Hematopoietic multipotent progenitor cell treated with erythropoietin and hydrocortisone succinate and interleukin-3 and kit ligand, for 6 days (in vitro differentiated cells): ENCODE data around the gene ZBED4.

ENCODE experiments used
- DNase-seq: peaks from one replicate; pipeline ENCODE4 v3.0.0-alpha.2; 2015

ZBED4 gene

DNA sequence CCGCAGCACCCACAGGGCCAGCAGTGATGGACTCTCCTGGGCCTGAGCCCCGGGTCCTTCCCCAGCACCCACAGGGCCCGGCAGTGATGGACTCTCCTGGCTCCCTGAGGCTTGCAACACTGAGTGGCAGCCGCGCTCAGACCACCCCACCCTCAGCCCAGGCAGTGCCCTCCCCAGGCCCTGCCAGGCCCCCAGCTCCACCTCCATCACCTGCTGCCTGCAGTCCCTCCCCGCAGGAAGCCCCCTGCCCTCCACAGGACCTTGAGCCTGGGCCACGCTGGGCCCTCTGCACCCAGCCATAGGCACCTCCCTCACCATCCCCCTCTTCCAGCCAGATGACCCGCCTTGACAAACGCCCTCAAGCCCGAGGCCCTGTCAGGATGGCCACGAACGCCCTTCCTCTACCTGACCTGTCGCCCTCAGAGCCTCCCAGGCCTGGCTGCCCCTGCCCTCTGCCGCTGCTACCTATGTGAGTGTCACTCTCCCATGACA lies 53.2 kb downstream of the ZBED4 start:
- no peak for DNase-seq

DNA sequence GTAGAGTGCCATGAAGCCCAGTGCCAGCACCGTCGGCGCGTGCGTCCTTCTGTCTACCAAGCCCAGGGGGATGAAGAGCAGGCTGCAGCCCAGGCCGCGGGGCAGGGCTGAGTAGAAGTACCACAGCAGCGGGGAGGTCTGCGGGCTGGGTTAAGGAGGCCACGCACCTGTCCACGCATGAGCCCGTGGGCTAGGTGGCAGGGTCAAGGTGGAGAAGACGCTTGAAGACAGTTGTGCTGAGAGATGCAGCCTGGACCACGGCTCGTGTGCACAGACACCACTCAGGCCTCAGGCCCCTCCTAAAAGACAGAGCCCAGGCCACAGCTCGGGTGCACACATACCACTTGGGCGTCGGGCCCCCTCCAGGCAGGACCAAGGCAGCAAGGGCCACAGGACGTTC lies 54.2 kb downstream of the ZBED4 start:
- DNase-seq = no peak

DNA sequence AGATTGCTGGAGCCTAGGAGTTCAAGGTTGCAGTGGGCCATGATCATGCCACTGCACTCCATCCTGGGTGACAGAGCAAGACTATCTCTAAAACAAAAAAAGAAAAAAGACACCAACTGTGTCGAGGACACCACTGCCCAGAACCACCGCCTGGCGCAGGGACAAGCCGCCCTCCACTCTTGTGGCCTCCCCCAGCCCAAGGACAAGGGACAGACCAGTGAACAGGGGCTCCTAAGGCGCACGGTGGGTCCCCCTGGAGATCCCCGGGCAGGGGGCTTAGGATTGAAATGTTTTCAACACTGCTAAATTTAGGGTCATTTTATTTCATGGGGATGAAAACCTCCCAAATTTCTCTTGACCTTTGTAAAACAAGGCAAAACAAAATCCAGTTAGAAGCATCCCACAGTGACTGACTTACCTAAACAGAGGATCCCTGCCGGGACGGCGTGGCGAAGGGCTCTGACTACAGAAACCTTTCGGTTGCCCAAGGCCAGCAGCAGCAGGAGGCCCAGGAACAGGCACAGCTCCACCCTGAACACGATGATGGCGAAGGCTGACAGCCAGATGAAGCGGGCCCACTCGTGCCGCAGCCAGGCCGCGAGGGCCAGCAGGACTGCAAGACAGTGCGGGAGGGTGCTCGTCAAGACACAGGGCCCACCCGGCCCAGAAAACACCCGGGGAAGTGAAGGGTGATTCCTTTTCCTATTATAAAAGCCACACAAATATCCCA lies 56.0 kb downstream of the ZBED4 start:
- no peak for DNase-seq

DNA sequence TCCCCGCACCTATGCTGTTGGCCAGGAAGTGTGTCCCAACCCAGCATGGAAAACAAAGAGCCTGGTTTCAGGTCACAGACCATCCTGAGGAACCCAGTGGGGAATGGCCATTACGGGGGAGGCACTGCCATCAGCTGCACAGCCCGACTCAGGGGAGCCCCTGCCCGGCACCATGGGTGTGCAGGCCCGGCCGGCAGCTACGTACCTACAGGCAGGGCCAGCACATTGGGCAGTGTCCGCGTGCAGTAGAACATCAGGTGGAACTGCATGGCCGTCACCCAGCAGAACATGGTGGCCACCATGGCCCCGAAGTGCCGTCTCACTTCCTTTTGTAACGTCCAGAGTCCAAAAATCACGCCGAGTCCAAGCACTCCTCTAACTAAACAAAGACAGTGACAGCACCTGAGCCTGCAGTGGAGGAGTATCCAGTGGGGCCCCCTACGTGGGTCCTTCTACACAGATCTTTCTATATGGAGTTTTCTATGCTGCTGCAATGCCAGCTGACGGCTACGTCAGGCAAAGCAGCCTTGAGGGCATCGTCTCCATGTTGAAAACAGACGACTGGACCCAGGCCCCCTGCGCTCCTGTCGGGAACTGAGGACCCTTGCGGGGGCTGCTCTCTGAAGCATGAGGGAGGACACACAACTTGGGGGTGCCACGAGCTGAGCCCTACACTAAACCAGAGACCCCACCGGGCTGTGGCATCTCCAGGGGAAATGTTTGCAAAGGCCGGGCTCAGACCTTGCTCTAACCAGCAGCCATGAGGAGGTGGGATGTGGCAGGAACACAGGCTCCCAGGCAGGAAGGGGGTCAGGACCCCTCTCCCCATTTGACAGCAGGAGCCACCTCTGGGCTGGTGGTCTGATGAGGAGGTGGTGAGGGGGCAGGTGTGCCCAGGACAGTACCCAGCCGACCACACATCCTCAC lies 56.8 kb downstream of the ZBED4 start:
- no peak for DNase-seq

DNA sequence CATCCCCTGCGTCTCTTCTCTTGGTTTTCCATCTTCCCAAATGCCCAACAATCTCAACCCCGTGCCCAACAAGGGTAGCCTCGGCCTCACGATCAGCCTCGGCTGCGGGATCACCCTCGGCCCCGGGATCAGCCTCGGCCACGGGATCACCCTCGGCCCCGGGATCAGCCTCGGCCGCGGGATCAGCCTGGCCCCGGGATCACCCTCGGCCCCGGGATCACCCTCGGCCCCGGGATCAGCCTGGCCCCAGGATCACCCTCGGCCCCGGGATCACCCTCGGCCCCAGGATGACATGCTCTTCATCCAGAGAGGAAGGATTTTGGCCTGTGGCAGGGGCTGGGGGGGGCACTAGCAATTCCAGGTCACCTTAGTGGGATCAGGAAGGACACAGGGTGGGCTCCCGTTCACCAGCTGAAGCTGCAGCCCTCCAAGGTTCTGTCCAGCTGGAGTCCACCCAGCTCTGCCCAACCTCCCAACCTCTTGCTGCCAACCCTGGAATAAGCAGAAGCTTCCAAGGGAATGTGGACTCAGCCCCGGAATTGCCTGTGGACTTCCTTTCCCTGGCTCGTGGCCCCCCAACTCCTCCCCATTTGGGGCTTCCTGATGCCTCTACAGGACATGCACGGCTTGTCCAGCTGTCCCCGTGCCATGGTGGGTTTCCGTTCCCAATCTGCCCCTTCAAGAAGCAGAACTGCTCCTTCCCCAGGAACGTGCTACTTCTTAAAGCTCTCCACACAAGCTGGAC lies 58.4 kb downstream of the ZBED4 start:
- no peak for DNase-seq

DNA sequence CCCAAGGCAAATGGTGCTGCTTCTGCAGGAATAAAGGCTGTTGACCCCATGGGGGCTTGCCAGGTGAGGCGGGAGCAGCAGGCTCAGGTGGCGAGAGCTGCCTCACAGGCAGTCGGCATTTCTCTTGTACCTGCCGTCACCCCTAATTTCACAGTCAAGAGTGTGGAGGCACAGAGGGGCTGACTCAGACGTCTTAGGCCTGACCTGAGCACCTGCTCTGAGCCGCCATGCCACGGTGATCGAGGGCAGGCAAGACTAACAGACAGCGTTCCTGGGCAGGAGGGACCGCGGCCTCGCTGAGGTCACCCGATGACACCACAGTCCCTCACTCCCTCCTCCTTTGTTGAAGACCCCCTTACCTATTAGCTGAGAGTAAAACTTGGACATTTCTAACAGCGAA lies 59.4 kb downstream of the ZBED4 start:
- DNase-seq = no peak

DNA sequence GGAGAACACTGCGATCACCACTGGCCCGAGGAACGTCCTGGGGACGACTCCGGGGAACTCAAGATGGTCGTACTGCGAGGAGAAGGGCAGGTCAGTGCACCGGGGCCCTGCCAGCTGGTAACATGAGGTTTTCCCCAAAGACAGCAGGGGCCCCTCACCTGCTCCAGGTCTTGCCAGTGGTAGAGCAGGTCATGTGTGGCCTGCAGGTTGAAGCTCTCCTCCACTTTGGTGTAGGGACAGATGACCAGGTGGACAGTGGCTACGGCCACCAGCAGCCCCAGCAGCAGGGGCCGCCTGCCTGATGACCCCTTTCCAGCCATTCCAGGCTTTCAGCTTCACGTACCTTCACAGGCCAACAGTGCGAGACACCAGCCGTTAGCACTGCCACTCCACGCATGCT lies 59.8 kb downstream of the ZBED4 start:
- no peak for DNase-seq

DNA sequence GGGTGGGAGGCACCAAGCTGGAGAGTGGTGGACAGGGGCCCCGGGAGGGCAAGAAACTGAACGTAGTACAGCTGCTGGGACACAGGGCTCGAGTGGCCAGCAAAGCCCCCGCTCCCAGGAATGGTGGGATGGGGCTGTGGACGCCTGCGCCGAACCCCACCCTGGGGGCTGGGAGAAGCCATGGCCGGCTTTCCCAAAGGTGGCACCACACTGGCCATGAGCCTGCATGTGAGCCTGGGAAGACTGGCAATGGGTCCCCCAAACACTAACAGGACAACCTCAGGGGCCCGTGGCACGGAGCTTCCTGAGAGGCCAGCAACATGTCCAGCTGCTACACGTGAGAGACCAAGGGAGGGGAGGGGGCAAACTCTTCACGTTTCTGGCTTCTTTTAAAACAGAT lies 60.6 kb downstream of the ZBED4 start:
- DNase-seq = no peak

DNA sequence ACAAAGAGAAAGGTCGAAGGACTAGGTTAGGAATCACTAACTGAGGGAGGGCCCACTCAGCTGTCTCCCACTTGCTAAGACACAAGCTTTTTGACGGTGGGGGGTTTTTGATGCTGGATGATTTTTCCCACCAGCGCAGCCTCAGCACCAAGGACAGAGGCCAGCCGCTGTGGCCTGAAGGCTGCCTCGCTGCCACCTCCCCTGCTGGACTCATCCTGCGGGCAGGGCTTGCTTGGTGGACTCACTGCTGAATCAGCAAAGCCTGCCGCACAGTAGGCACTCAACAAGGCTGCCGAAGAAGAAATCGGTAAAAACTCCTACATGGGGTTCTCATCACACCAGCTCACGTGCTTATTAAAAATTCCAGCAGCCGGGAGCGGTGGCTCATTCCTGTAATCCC lies 62.0 kb downstream of the ZBED4 start:
- DNase-seq = no peak

DNA sequence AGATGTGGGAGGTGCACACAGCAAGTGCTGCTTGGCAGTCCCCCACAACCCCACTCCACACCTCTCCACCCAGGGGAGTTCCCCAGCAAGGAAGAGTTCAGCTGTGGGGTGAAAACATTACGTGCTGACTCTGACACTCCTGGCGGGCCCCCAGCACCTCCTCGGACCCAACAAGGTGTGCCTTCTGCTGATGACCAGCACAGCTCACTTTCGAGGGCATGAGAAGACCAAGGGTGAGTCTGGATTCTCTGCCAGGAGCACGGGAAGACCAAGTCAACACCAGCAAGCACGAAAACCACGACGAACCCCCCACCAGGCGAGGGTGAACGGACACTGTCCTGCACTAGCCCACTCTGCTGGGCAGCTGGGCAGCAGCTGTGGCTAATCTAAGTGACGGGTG lies 63.2 kb downstream of the ZBED4 start:
- no peak for DNase-seq

DNA sequence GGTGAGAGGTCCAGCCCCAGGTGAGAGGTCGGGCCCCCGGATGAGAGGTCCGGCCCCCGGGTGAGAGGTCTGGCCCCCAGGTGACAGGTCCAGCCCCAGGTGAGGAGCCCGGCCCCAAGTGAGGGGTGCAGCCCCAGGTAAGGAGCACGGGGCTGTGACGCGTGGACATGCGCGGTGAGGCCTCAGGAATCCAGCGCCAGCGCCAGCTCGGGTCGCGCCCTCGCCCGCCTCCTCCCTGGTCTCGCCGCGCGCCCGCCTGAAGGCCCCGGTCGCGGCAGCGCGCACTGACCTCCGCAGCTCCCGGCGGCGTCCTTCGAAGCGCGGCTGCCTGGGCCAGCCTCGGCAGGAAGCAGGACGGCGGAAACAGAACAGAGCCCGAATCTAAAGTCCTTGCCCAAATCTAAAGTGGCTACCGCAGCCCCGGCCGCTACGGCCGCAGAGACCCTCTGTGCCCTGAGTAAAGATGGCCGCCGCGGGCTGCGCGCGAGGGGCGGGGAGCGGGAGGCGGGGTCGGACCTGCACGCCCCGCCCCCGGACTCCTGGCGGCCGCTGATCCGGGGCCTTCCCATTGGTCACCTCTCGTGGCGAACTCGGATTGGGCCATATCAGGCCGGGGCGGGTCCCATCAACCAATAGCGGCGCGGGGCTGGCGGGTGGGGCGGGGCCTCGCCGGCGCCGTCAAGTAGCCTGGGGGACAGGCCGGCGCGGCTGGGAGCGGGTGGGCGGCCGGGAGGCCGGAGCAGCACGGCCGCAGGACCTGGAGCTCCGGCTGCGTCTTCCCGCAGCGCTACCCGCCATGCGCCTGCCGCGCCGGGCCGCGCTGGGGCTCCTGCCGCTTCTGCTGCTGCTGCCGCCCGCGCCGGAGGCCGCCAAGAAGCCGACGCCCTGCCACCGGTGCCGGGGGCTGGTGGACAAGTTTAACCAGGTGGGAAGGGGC lies 64.6 kb downstream of the ZBED4 start, which contains the start of the genes ALG12 and CRELD2:
ALG12 (minus strand) TSS at position 465 of the 937 bp plus-strand sequence. CDS start 4,673 bp downstream, outside the sequence.
CRELD2 (plus strand) TSS at position 661 of the 937 bp plus-strand sequence; CDS start at position 797, 136 bp downstream.
- DNase-seq = peak; percentile 98

DNA sequence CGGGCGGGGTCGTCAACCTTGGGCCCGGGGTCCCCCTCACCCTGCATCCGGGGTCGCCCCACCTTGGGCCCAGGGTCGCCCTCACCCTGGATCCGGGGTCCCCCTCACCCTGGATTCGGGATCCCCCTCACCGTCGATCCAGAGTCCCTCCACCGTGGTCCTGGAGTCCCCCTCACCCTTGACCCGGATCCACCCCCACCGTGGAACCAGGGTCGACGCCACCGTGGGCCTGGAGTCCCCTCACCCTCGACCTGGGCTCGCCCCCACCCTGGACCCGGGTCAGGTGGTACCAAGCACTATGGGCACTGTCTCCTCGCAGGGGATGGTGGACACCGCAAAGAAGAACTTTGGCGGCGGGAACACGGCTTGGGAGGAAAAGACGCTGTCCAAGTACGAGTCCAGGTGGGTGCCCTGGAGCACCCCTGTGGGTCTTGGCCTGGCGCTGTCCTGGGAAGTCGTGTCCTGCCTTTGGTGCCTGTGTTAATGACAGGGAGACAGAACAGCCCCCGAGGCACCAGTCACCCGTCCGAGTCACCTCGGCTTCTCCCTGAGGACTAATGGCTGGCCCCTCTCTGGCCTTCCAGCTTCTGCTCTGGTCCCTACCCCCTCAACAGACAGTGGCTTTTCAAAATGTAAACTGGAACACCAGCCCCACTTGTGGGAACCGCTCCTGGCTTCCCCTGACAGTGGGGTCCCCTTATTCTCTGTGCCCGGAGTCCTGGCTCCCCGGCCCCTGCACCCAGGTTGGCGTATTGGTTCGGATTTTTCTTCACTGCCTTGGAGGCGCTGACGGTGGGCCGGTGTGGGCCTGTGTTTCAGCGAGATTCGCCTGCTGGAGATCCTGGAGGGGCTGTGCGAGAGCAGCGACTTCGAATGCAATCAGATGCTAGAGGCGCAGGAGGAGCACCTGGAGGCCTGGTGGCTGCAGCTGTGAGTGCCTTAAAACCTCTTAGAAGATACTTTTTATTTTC lies 65.6 kb downstream of the ZBED4 start:
- DNase-seq = no peak

DNA sequence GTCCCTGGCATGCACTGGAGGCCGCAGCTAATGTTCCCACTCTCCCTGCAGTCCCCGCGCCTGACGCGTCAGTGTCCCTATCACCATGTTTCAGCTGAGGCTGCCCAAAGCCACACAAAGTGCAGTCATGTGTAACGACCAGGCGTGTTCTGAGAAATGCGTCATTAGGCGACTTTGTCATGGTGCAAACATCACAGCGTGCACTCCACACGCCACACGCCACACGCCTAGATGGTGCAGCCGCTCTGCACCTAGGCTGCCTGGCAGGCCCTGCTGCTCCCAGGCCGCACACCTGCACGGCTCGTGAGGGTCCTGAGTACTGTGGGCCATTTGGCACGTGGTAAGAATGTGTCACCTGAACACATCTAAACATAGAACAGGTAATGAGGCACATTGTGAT lies 67.2 kb downstream of the ZBED4 start:
- DNase-seq = no peak

DNA sequence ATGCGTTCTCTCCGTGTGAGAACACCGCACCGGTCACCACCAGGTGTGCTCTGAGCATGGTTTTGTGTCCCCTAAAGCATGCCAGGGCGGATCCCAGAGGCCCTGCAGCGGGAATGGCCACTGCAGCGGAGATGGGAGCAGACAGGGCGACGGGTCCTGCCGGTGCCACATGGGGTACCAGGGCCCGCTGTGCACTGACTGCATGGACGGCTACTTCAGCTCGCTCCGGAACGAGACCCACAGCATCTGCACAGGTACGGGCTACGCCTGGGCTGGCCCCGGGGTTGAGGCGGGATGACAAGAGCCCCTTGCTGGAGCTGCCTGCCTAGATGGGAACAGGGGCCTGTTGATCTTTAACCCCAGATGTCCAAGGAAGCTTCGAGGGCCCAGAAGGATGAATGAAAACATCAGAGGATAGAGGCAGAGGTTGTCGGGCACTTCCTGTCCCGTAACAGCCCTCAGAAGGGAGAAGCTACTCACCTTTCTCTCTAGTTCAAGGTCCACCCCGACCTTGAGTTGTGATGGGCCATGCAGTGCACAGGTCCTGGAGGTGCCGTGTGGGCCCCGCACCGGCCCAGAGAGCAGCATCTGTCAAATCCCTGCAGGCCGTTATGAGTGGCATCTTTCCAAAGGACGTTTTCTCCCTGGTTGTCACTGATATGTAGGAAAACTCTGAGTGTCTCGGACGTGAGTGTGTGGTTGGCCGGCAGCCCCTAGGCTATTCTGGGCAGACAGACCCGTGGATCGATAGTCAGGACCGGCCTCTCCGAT lies 68.0 kb downstream of the ZBED4 start:
- no peak for DNase-seq

DNA sequence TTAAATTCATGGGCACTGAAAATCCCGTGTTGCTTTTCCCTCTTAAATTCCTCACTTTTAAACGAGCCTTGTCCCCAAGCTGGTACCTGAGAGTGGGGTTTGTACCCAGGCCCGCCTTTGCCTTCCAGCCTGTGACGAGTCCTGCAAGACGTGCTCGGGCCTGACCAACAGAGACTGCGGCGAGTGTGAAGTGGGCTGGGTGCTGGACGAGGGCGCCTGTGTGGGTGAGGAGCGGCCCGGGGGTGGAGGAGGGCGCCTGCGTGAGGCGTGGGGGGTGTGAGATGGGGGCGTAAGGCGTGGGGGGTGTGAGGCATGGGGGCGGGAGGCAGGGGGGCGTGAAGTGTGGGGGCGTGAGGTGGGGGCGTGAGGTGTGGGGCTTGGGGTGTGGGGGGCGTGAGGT lies 68.8 kb downstream of the ZBED4 start:
- no peak for DNase-seq

DNA sequence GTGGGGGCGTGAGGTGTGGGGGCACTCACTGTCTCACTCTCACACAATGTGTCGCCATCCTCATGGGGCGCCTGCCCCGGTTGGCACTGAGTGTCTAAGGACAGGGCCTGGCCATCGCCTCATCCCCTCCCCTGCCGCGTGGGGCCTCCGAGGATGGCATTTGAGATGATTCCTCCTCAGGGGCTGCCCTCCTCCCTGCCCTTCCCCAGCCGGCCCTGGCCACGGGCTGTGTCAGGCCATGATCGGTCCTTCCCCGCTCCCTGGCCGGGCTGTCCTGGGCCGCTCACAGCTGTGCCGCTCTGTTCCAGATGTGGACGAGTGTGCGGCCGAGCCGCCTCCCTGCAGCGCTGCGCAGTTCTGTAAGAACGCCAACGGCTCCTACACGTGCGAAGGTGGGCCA lies 69.3 kb downstream of the ZBED4 start:
- DNase-seq = no peak

DNA sequence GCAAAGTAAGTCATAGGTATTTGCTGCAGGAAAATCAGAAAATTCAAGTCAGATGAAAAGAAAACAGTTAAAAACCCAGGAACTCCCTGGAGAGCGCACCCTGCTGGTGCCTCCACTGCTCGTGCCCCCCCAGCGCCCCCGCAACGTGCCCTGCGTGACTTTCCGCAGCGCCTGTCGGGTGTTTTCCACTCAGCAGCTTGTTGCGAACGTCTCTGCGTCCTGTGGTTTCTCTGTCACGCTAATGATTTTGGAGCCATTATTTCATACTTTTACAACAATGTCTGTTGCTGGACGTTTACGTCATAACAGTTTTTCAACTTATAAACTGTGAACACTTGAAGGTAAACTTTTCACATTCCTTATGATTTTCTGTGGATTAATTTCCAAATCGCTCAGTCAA lies 69.8 kb downstream of the ZBED4 start:
- peak; percentile 45 for DNase-seq

DNA sequence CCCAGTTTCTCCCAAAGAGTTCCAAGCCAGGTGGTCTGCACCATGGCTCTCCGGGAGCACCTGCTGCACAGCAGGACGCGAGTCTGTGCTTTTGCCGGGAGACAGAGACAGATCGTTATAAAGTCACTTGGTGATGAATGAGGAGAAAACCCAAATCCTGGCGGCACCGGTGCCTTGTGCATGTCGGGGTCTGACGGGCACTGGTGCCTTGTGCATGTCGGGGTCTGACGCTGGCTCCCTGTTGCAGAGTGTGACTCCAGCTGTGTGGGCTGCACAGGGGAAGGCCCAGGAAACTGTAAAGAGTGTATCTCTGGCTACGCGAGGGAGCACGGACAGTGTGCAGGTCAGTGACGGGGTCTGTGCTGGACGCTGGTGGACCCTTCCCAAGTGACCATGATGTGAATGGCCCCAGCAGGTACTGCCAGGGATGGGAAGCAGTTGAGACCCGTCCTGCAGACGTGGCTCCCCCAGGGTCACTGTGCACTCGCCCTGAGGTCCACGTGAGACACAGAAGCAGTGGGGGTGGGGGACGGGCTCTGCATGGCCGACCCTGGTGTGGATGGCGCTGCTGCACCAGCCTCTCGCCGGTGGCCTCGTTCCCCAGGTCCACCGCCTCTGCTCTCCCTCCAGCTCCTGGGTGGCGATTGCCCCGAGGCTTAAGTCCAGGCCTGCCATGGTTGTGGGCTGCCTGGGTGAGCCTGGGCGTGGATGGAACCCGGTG lies 70.6 kb downstream of the ZBED4 start:
- DNase-seq = no peak

DNA sequence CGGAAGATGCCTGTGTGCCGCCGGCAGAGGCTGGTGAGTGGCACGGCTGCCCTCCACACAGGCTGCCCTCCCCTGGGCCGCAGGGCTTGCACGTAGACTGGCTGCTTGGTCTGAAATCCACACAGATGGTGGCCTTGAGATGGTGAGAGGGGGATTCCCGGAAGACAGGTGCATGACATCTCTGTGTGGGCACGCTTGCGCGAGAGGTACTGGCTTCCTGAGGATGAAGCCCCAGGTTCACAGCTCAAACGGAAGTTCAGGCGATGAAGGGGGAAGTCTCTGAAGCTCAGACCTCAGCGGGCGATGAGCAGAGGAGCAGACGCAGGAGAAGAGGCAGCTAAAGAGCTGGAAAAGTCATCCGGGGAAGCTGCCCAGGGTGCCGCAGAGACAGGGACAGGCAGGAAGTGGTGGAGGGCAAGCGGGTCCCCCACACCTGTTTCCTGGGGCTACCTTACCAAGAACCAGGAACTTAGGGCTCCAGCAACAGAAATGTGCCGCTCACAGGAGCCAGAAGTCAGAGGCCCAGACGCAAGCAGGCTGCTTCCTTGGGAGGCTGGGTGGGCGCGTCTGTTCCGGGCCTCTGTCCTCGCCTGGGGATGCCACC lies 72.0 kb downstream of the ZBED4 start:
- peak; percentile 29 for DNase-seq
